Heart right ventricle (tissue), 16 donors: ENCODE results near the gene NOP9. TPM values are rescaled to one million over a fixed set of nuclear protein-coding genes. Genes with fewer than 3 reads are reported as not detected.

Source experiments
- ATAC-seq, 8 donors: fragments of 200-7000 bp; cut with Tn5 transposase; one replicate each; pipeline ENCODE4 v1.9.1; 2020; ENCODE audit warnings: mild to moderate bottlenecking in 8 of 8, moderate library complexity in 8 of 8, moderate number of reproducible peaks in 1 of 8
- DNase-seq, 2 donors: peaks; one replicate each; pipeline ENCODE4 v3.0.0-alpha.2; 2020
- H3K27ac ChIP-seq, 10 donors: fragments of 200-600 bp; sonication (generic) in 2 of 10; one replicate each; pipeline versions ENCODE4 v1.5.0 to v1.8.0; 2020 to 2022; ENCODE audit warnings: mild to moderate bottlenecking in 3 of 10
- H3K27me3 ChIP-seq, 7 donors: fragments of 200-600 bp; one replicate each; pipeline ENCODE4 v1.8.0; 2021 to 2022; ENCODE audit warnings: mild to moderate bottlenecking in 2 of 7
- H3K36me3 ChIP-seq, 9 donors: fragments of 200-600 bp; sonication (generic) in 1 of 9; one replicate each; pipeline versions ENCODE4 v1.5.0 to v1.8.0; 2020 to 2022; ENCODE audit warnings: mild to moderate bottlenecking in 2 of 9
- H3K4me1 ChIP-seq, 9 donors: fragments of 200-600 bp; sonication (generic) in 1 of 9; one replicate each; pipeline versions ENCODE4 v1.5.0 to v1.8.0; 2020 to 2022; ENCODE audit warnings: mild to moderate bottlenecking in 4 of 9
- H3K4me3 ChIP-seq, 10 donors: fragments of 200-600 bp; sonication (generic) in 2 of 10; one replicate each; pipeline versions ENCODE4 v1.5.0 to v1.8.0; 2020 to 2022; ENCODE audit warnings: mild to moderate bottlenecking in 7 of 10, moderate library complexity in 2 of 10
- H3K9me3 ChIP-seq, 11 donors: fragments of 200-600 bp in 10 of 11; sonication (generic) in 2 of 11; one replicate each; pipeline versions ENCODE4 v1.5.0 to v1.8.0; 2013 to 2022; ENCODE audit warnings: mild to moderate bottlenecking in 2 of 11, control low read depth in 1 of 11, moderate library complexity in 1 of 11
- CTCF ChIP-seq, 9 donors: fragments of 200-600 bp; sonication (generic) in 2 of 9; IDR thresholded peaks; one replicate each; pipeline versions ENCODE4 v1.5.0 to v1.8.0; 2021 to 2022; ENCODE audit warnings: antibody characterized with exemption in 9 of 9, mild to moderate bottlenecking in 5 of 9, moderate library complexity in 1 of 9
- WGBS, 2 donors: extraction: QIAGEN DNeasy Blood & Tissue Kit; methylation state at CpG; one replicate each; pipeline ENCODE4 v1.1.7; 2013; ENCODE audit warnings: inconsistent platforms in 1 of 2; 5-methylcytosine and 5-hydroxymethylcytosine counted together
- intact Hi-C, 10 donors: fragments of 100-400 bp; cut with DNase I; formaldehyde crosslinking; loops; one replicate each; pipeline versions ENCODE4 v1.11.1 to v1.14.2; 2022
- polyA plus RNA-seq, 2 donors: library from polyadenylated mRNA; stranded (reverse); fragments of 200-250 nt; gene quantifications; one replicate each; pipeline ENCODE4 v1.2.3, GENCODE V29; 2013
- total RNA-seq, 10 donors: library from RNA; stranded (reverse); fragmentation: NEBNext Ultra II Directional in 3 of 10; extraction: Animal tissue kit (Norgen Biotek cat#: 25700) in 3 of 10; gene quantifications; one replicate each; pipeline versions ENCODE4 v1.2.1 to v1.2.4, GENCODE V29; 2021 to 2023
- donor health status: Arrhythmogenic right ventricular cardiomyopathy.
- donor health status: ischemic (EF 13 %, LVEDD 7.1; RV severe dilation, severe dysfunction).
- donor health status: healthy with polysubstance abuse.
- donor health status: DM: no; HTN: yes; CAD: no.
- donor health status: DM: no; HTN: no; CAD: no.
- donor health status: ischemic (EF 25% LVEDD 6.9; RV normal size, moderate dysfunction).
- donor health status: ischemic (EF 25% LVEDD 5.7; RV mildly dilated, moderate dysfunction).
- donor health status: healthy.
- donor health status: DM: yes; HTN: yes; CAD: no.
- donor health status: Ischemic cardiomyopathy.
- donor health status: ischemic (EF 35%, LVEDD 5.7; RV mildly dilated, moderate dysfunction).
- donor health status: nonischemic (EF 11% LVEDD 7.7; RV severe dilation, severe dysfunction).
- donor health status: DM: yes; HTN: yes; CAD: no.
- donor health status: PGD.
- donor health status: ischemic (EF 29% LVEDD 5.4; RV normal size, mild dysfunction).
- donor health status: nonischemic (EF 23%, LVEDD 6.1; RV moderate dilation, normal function).

Gene NOP9
- total and polyA plus RNA-seq, 12 donors, result 10.7 to 31.9 (median 26.4) TPM

- intact Hi-C loops, result loop anchor here in 7 of 10 donors (1.0 to 5.0 kb wide), 4 partner anchors 50 to 54 kb away; partner anchors contain the start of gene TINF2 (in 3 of the 7)
- TF ChIP-seq CTCF (IDR thresholded peaks at IDR 0.05), result peak; percentile 54 to 87 (median 77)
- no peaks in the 10 kb centered on the region for H3K27me3 ChIP-seq
- H3K4me1 ChIP-seq, result peaks cover 0 to 44% (median 25%) of the 10 kb centered on the region in 9 donors
- H3K4me3 ChIP-seq, result no peak overlapping the region
- no peaks in the 10 kb centered on the region for H3K9me3 ChIP-seq
- peak in 7 of 8 donors; percentile 44 to 66 (median 57) for ATAC-seq
- WGBS, 2 donors, result 58 to 59% methylated on average over 12 of the region's 12 CpGs
- H3K36me3 ChIP-seq, result peaks cover 0 to 62% (median 16%) of the 10 kb centered on the region in 9 donors
- peak; percentile 41 to 54 for DNase-seq
- peak overlapping the region in 1 of 10 donors; percentile 31 for H3K27ac ChIP-seq
Measured at GRCh38 chr14:24296341-24297157, 3.1 kb upstream of the NOP9 start.

GRCh38 chr14:24297190-24297964 is 2.3 kb upstream of the NOP9 start:
- H3K36me3 ChIP-seq, result peaks cover 0 to 62% (median 17%) of the 10 kb centered on the region in 9 donors
- H3K9me3 ChIP-seq, result no peaks in the 10 kb centered on the region
- H3K4me1 ChIP-seq, result peaks cover 0 to 46% (median 25%) of the 10 kb centered on the region in 9 donors
- intact Hi-C loops, result loop anchor here in 5 of 10 donors (1.0 to 5.0 kb wide), 3 partner anchors 51 to 55 kb away; partner anchors contain the start of gene TINF2 (in 2 of the 5)
- TF ChIP-seq CTCF (IDR thresholded peaks at IDR 0.05), result peak in 5 of 9 donors; percentile 11 to 37 (median 28)
- WGBS, 2 donors, result 56 to 58% methylated on average over 5 of the region's 5 CpGs
- peak in 1 of 8 donors; percentile 1 for ATAC-seq
- H3K4me3 ChIP-seq, result no peak overlapping the region
- H3K27ac ChIP-seq, result peak overlapping the region in 1 of 10 donors; percentile 31
- H3K27me3 ChIP-seq, result no peaks in the 10 kb centered on the region
- no peak for DNase-seq

GRCh38 chr14:24298892-24299254 is 777 bp upstream of the NOP9 start:
- intact Hi-C loops, result loop anchor here in 5 of 10 donors (1.0 to 5.0 kb wide), 3 partner anchors 56 to 57 kb away; partner anchors contain the start of gene TINF2 (in 5 of the 5)
- ATAC-seq, result peak in 5 of 8 donors; percentile 3 to 35 (median 31)

More at GRCh38 chr14:24298892-24299254, 777 bp upstream of the NOP9 start:
- WGBS, 2 donors, result 60 to 61% methylated on average over 7 of the region's 7 CpGs
- Histone ChIP-seq H3K4me1 (peaks cover 0 to 46% (median 25%) of the 10 kb centered on the region in 9 donors), H3K27ac (peak overlapping the region in 8 of 10 donors; percentile 83 to 91 (median 84)), H3K4me3 (peak overlapping the region in 9 of 10 donors; percentile 79 to 97 (median 93)), H3K9me3 (no peaks in the 10 kb centered on the region), H3K36me3 (peaks cover 0 to 62% (median 27%) of the 10 kb centered on the region in 9 donors), H3K27me3 (no peaks in the 10 kb centered on the region)
- DNase-seq, result no peak
- TF ChIP-seq CTCF (IDR thresholded peaks at IDR 0.05), result no peak
